A549 (cell line): ENCODE results near the gene TSPAN8. TPM values are rescaled to one million over a fixed set of nuclear protein-coding genes. Genes with fewer than 3 reads are reported as not detected.

Experiments
- ATAC-seq, 2 experiments: fragments of 200-7000 bp in 1 of 2; fragments of >200 bp in 1 of 2; cut with Nextera tagmentation in 1 of 2; cut with Tn5 transposase in 1 of 2; 3 replicates each; pipeline versions ENCODE4 v1.8.0 to v1.9.1; 2018 to 2020; ENCODE audit warnings: mild to moderate bottlenecking in 1 of 2, moderate library complexity in 1 of 2
- CTCF ChIA-PET: fragments of 300-600 bp; sonication (Branson Sonifier 250); formaldehyde crosslinking; extraction: SDS; loops from one replicate; lab custom pipeline; 2021; ENCODE audit warnings: antibody characterized with exemption, inconsistent platforms; lab: Yijun Ruan, JAX
- POLR2A ChIA-PET: fragments of 350-600 bp; formaldehyde crosslinking; extraction: SDS; loops from one replicate; lab custom pipeline; 2021; ENCODE audit warnings: antibody characterized with exemption, inconsistent platforms; lab: Yijun Ruan, JAX
- DNase-seq, 2 experiments: peaks; one replicate each; pipeline versions ENCODE4 v3.0.0 to v3.0.0-alpha.2; 2011 to 2016; ENCODE audit warnings: low read depth in 1 of 2, low spot score in 1 of 2
- FAIRE-seq: peaks from 2 replicates; lab custom pipeline; 2011; peaks lifted over from hg19 to GRCh38; lab: Jason Lieb, UNC
- H3K27ac ChIP-seq, 2 experiments: fragments of >200 bp; sonication (Bioruptor Twin); formaldehyde crosslinking; 3 replicates each; pipeline ENCODE4 v1.5.1; 2016 to 2017
- H3K4me1 ChIP-seq: fragments of >200 bp; sonication (Bioruptor Twin); formaldehyde crosslinking; 3 replicates; pipeline ENCODE4 v1.6.1; 2016
- H3K4me2 ChIP-seq: fragments of >200 bp; sonication (Bioruptor Twin); formaldehyde crosslinking; 3 replicates; pipeline ENCODE4 v1.6.1; 2016
- H3K4me3 ChIP-seq: fragments of >200 bp; sonication (Bioruptor Twin); formaldehyde crosslinking; 3 replicates; pipeline ENCODE4 v1.5.1; 2016
- H3K9me3 ChIP-seq: fragments of >200 bp; sonication (Bioruptor Twin); formaldehyde crosslinking; 3 replicates; pipeline ENCODE4 v1.6.1; 2016
- CHD2 ChIP-seq: fragments of 150-350 bp; IDR thresholded peaks from 2 replicates; pipeline ENCODE4 v1.6.1; 2014; ENCODE audit warnings: low read length; ENCODE audit not compliant: partially characterized antibody
- EHF ChIP-seq: fragments of 250-450 bp; sonication (Bioruptor Pico); IDR thresholded peaks from 2 replicates; pipeline ENCODE4 v1.5.0; 2020; ENCODE audit warnings: mild to moderate bottlenecking
- FOSL2 ChIP-seq, 2 experiments: fragments of 450-650 bp in 1 of 2; fragments of >200 bp in 1 of 2; sonication (Bioruptor Twin) in 1 of 2; formaldehyde crosslinking; IDR thresholded peaks; 2 replicates each; pipeline versions ENCODE4 v1.5.0 to v1.6.1; 2016 to 2020; ENCODE audit warnings: mild to moderate bottlenecking in 1 of 2, moderate library complexity in 1 of 2
- HOXB13 ChIP-seq: fragments of 250-450 bp; sonication (Bioruptor Pico); IDR thresholded peaks from 2 replicates; pipeline ENCODE4 v1.5.0; 2020; ENCODE audit warnings: low read depth, mild to moderate bottlenecking, moderate library complexity
- JUN ChIP-seq, 2 experiments: fragments of >200 bp; sonication (Bioruptor Twin); formaldehyde crosslinking; IDR thresholded peaks; 2 replicates in 1 of 2; 3 replicates in 1 of 2; pipeline ENCODE4 v1.6.1; 2016 to 2017
- KDM1A ChIP-seq: fragments of 200-600 bp; sonication (generic); IDR thresholded peaks from 2 replicates; pipeline ENCODE4 v1.6.1; 2016; ENCODE audit warnings: low read depth, mild to moderate bottlenecking
- MAZ ChIP-seq: fragments of 150-350 bp; IDR thresholded peaks from 2 replicates; pipeline ENCODE4 v1.6.1; 2014; ENCODE audit warnings: antibody characterized with exemption, low read depth, low read length, borderline replicate concordance
- MYC ChIP-seq: IDR thresholded peaks from 2 replicates; pipeline ENCODE4 v1.6.1; 2012; ENCODE audit warnings: mild to moderate bottlenecking, inconsistent platforms, low read length, improper control_type of control experiment, borderline replicate concordance
- NPAS2 ChIP-seq: fragments of 250-450 bp; sonication (Bioruptor Pico); IDR thresholded peaks from 2 replicates; pipeline ENCODE4 v1.8.0; 2022; ENCODE audit warnings: mild to moderate bottlenecking, moderate library complexity, borderline replicate concordance
- NR3C1 ChIP-seq: fragments of >200 bp; sonication (Bioruptor Twin); formaldehyde crosslinking; IDR thresholded peaks from 3 replicates; pipeline ENCODE4 v1.6.1; 2017
- RCOR1 ChIP-seq: fragments of 150-350 bp; IDR thresholded peaks from 2 replicates; pipeline ENCODE4 v1.6.1; 2014; ENCODE audit warnings: antibody characterized with exemption, low read length, low read depth
- REST ChIP-seq: fragments of 200-600 bp; sonication (generic); IDR thresholded peaks from 2 replicates; pipeline ENCODE4 v1.6.1; 2016; ENCODE audit warnings: antibody characterized with exemption, mild to moderate bottlenecking, moderate library complexity
- RFX5 ChIP-seq: fragments of 450-650 bp; IDR thresholded peaks from 2 replicates; pipeline ENCODE4 v1.7.1; 2014; ENCODE audit warnings: antibody characterized with exemption, mild to moderate bottlenecking, moderate library complexity
- SMC3 ChIP-seq: fragments of >200 bp; sonication (Bioruptor Twin); formaldehyde crosslinking; IDR thresholded peaks from 3 replicates; pipeline ENCODE4 v1.6.1; 2018; ENCODE audit warnings: inconsistent platforms
- TP53 ChIP-seq: fragments of 250-450 bp; sonication (Bioruptor Pico); IDR thresholded peaks from 2 replicates; pipeline ENCODE4 v1.5.0; 2021; ENCODE audit warnings: mild to moderate bottlenecking, moderate library complexity
- ZC3H11A ChIP-seq: fragments of 450-650 bp; IDR thresholded peaks from 2 replicates; pipeline ENCODE4 v1.6.1; 2014; ENCODE audit warnings: antibody characterized with exemption, mild to moderate bottlenecking
- ZSCAN20 ChIP-seq: fragments of 250-450 bp; sonication (Bioruptor Pico); IDR thresholded peaks from 2 replicates; pipeline ENCODE4 v1.8.0; 2022; ENCODE audit warnings: mild to moderate bottlenecking, moderate library complexity
- WGBS: methylation state at CpG from one replicate; pipeline ENCODE4 v1.1.6; 2017; ENCODE audit errors: missing lambda C conversion rate; 5-methylcytosine and 5-hydroxymethylcytosine counted together
- polyA minus RNA-seq: library from RNA; depleted of rRNA, polyadenylated mRNA; stranded (reverse); fragments of >200 nt; gene quantifications from 2 replicates; pipeline ENCODE4 v1.2.3, GENCODE V29; 2011; rRNA and poly(A)+ RNA removed
- polyA plus RNA-seq, 4 experiments: library from polyadenylated mRNA; depleted of rRNA in 3 of 4; stranded (reverse); fragments of >200 nt; fragmentation: RNase III in 1 of 4; extraction: RNeasy Plus Mini Kit Qiagen cat#74134 plus additional on column Dnase treatment in 1 of 4; gene quantifications; 2 replicates in 3 of 4; 3 replicates in 1 of 4; pipeline ENCODE4 v1.2.3, GENCODE V29; 2011 to 2017
- TF ChIP-seq, protein P1 (sequence below): fragments of >200 bp; sonication (Bioruptor Twin); formaldehyde crosslinking; IDR thresholded peaks from 2 replicates; pipeline ENCODE4 v1.6.1; 2016
- TF ChIP-seq, protein P2 (sequence below): fragments of 450-650 bp; IDR thresholded peaks from 2 replicates; pipeline ENCODE4 v1.6.1; 2014; ENCODE audit warnings: antibody characterized with exemption
- TF ChIP-seq, protein P3 (sequence below): fragments of 250-450 bp; sonication (Bioruptor Pico); IDR thresholded peaks from 2 replicates; pipeline ENCODE4 v1.5.0; 2020; ENCODE audit warnings: low read depth, mild to moderate bottlenecking, moderate library complexity
- TF ChIP-seq, protein P4 (sequence below): IDR thresholded peaks from 2 replicates; pipeline ENCODE4 v1.6.1; 2012

TSPAN8 gene
- 0.16 and 0.22 TPM in 2 replicates for polyA plus RNA-seq (2011; rRNA removed)
- not detected in 2 replicates for polyA plus RNA-seq (2012; cell fraction: cytosol; rRNA removed)
- not detected in 2 replicates for polyA plus RNA-seq (2012; cell fraction: nucleus; rRNA removed)
- not detected in 3 replicates for polyA plus RNA-seq (2017; fragmentation: RNase III; extraction: RNeasy Plus Mini Kit Qiagen cat#74134 plus additional on column Dnase treatment)
- polyA minus RNA-seq: not detected in 2 replicates

GRCh38 chr12:71157601-71158233, at the start of gene TSPAN8:
TSPAN8 (minus strand) TSS chr12:71157999; CDS start chr12:71157678, 321 bp downstream.
- POLR2A ChIA-PET: no interaction called here
- ATAC-seq: no peak
- TF ChIP-seq, protein P1, sequence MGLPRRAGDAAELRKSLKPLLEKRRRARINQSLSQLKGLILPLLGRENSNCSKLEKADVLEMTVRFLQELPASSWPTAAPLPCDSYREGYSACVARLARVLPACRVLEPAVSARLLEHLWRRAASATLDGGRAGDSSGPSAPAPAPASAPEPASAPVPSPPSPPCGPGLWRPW: no peak
- no peak for TF ChIP-seq NPAS2 (CRISPR knock-in tag)
- no peak for TF ChIP-seq HOXB13
- TF ChIP-seq FOSL2 (IDR thresholded peaks at IDR 0.05): no peak
- TF ChIP-seq FOSL2 (CRISPR knock-in tag; IDR thresholded peaks at IDR 0.05): no peak
- no peak for DNase-seq
- Histone ChIP-seq H3K4me2 (peak within 1 kb of the TSS; percentile 26; the same call in 2 of the 3 replicates), H3K4me3 (no peak within 1 kb of the TSS), H3K27ac (no peak within 1 kb of the TSS), H3K4me1 (no peaks in the 10 kb centered on the region), H3K9me3 (no peaks in the 10 kb centered on the region)
- CTCF ChIA-PET: no interaction called here
- FAIRE-seq: no peak
- WGBS: 16% methylated on average over 7 of the region's 7 CpGs

GRCh38 chr12:71201136-71201679, 43.4 kb upstream of the TSPAN8 start:
- WGBS: 91% methylated on average over 1 of the region's 1 CpG
- no peak overlapping the region for H3K4me2 ChIP-seq
- POLR2A ChIA-PET: no interaction called here
- H3K27ac ChIP-seq: no peak overlapping the region
- DNase-seq: no peak
- H3K9me3 ChIP-seq: no peaks in the 10 kb centered on the region
- CTCF ChIA-PET: no interaction called here
- no peak for ATAC-seq
- FAIRE-seq: no peak
- TF ChIP-seq MYC (no peak), EHF (CRISPR knock-in tag) (no peak)
- H3K4me1 ChIP-seq: no peaks in the 10 kb centered on the region
- no peak overlapping the region for H3K4me3 ChIP-seq

- 1% methylated on average over 2 of the region's 2 CpGs for WGBS
- TF ChIP-seq, protein P2, sequence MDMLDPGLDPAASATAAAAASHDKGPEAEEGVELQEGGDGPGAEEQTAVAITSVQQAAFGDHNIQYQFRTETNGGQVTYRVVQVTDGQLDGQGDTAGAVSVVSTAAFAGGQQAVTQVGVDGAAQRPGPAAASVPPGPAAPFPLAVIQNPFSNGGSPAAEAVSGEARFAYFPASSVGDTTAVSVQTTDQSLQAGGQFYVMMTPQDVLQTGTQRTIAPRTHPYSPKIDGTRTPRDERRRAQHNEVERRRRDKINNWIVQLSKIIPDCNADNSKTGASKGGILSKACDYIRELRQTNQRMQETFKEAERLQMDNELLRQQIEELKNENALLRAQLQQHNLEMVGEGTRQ: no peak
- TF ChIP-seq SMC3: no peak
- TF ChIP-seq RCOR1: no peak
- Histone ChIP-seq H3K27ac (no peak overlapping the region), H3K4me2 (no peak overlapping the region), H3K9me3 (no peaks in the 10 kb centered on the region), H3K4me1 (no peaks in the 10 kb centered on the region), H3K4me3 (no peak overlapping the region)
- FAIRE-seq (no peak), ATAC-seq (no peak), DNase-seq (no peak)
- CTCF ChIA-PET: no interaction called here
- POLR2A ChIA-PET: no interaction called here
These were observed 42.9 kb upstream of the TSPAN8 start for GRCh38 chr12:71200706-71201105.

GRCh38 chr12:71197460-71197859, 39.7 kb upstream of the TSPAN8 start:
- CTCF ChIA-PET: interaction anchor here (0.7 kb wide), 1 partner anchor 17 kb away, joined by 3 read pairs; no protein-coding TSS in a partner anchor
- Histone ChIP-seq H3K4me2 (no peak overlapping the region), H3K27ac (no peak overlapping the region), H3K9me3 (no peaks in the 10 kb centered on the region), H3K4me3 (no peak overlapping the region), H3K4me1 (no peaks in the 10 kb centered on the region)
- no peak for TF ChIP-seq SMC3
- TF ChIP-seq TP53 (CRISPR knock-in tag): no peak
- TF ChIP-seq JUN (IDR thresholded peaks at IDR 0.05): no peak
- no peak for TF ChIP-seq CHD2
- no peak for TF ChIP-seq EHF (CRISPR knock-in tag)
- TF ChIP-seq ZC3H11A: no peak
- no peak for TF ChIP-seq MYC
- TF ChIP-seq MAZ: no peak
- no peak for TF ChIP-seq REST
- no peak for TF ChIP-seq KDM1A
- no peak for TF ChIP-seq ZSCAN20 (CRISPR knock-in tag)
- TF ChIP-seq, protein P3, sequence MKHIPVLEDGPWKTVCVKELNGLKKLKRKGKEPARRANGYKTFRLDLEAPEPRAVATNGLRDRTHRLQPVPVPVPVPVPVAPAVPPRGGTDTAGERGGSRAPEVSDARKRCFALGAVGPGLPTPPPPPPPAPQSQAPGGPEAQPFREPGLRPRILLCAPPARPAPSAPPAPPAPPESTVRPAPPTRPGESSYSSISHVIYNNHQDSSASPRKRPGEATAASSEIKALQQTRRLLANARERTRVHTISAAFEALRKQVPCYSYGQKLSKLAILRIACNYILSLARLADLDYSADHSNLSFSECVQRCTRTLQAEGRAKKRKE (CRISPR knock-in tag): no peak
- no peak for TF ChIP-seq RFX5
- TF ChIP-seq, protein P4, sequence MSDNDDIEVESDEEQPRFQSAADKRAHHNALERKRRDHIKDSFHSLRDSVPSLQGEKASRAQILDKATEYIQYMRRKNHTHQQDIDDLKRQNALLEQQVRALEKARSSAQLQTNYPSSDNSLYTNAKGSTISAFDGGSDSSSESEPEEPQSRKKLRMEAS: no peak
- TF ChIP-seq NR3C1: no peak
- FAIRE-seq (no peak), DNase-seq (no peak), ATAC-seq (no peak)
- POLR2A ChIA-PET: no interaction called here
